Endothelial cell of umbilical vein (primary cell): ENCODE measurements around the gene NCK1.

Experiments used
- CTCF ChIP-seq, 2 donors: IDR thresholded peaks; 1 replicate in 1 of 2; 2 replicates in 1 of 2; pipeline ENCODE4 v1.5.1; 2011; ENCODE audit warnings: low read length in 2 of 2, mild to moderate bottlenecking in 2 of 2, moderate library complexity in 2 of 2, control low read depth in 1 of 2, inconsistent platforms in 1 of 2, low read depth in 1 of 2; ENCODE audit not compliant: insufficient read depth in 1 of 2; ENCODE audit errors: extremely low read depth in 1 of 2
- EZH2 ChIP-seq: IDR thresholded peaks from 2 replicates; pipeline ENCODE4 v1.6.1; 2012; ENCODE audit warnings: borderline replicate concordance, low read depth, mild to moderate bottlenecking, moderate library complexity, low read length, inconsistent platforms; ENCODE audit not compliant: severe bottlenecking
- GATA2 ChIP-seq: IDR thresholded peaks from 2 replicates; pipeline ENCODE4 v1.7.0; 2011; ENCODE audit warnings: low read depth, mild to moderate bottlenecking, moderate library complexity, mixed read lengths, low read length; ENCODE audit not compliant: insufficient read length, insufficient read depth
- JUN ChIP-seq: IDR thresholded peaks from 2 replicates; pipeline ENCODE4 v1.6.1; 2011; ENCODE audit warnings: borderline replicate concordance, low read depth; ENCODE audit not compliant: insufficient read length, insufficient read depth
- MAX ChIP-seq: IDR thresholded peaks from 2 replicates; pipeline ENCODE4 v1.6.1; 2011; ENCODE audit not compliant: insufficient read depth, insufficient read length
- MYC ChIP-seq: IDR thresholded peaks from one replicate; pipeline ENCODE4 v1.6.1; 2011; ENCODE audit warnings: mild to moderate bottlenecking, low read depth, low read length
- POLR2A ChIP-seq: IDR thresholded peaks from 2 replicates; pipeline ENCODE4 v1.6.1; 2012; ENCODE audit warnings: low read depth, mild to moderate bottlenecking, control low read depth, low read length
- POLR2AphosphoS5 ChIP-seq: IDR thresholded peaks from 2 replicates; pipeline ENCODE4 v1.6.1; 2012; ENCODE audit warnings: low read depth, mild to moderate bottlenecking, control low read depth, low read length, moderate library complexity; ENCODE audit not compliant: insufficient read depth

- TF ChIP-seq CTCF (IDR thresholded peaks at IDR 0.05; ENCODE audit: extremely low read depth in 1 of 2, insufficient read depth in 1 of 2, low read depth in 1 of 2, low read length in 2 of 2) (no peak), POLR2A (no peak), MYC (no peak), EZH2 (no peak), POLR2AphosphoS5 (no peak), GATA2 (no peak), MAX (no peak), JUN (no peak)
Measured at GRCh38 chr3:136836511-136837156, 25.4 kb upstream of the NCK1 start.
